RPMI7951 (cell line): ENCODE data around the gene THRSP. TPM values are rescaled to one million over a fixed set of nuclear protein-coding genes. Genes with fewer than 3 reads are reported as not detected.
"Not testable (repeated sequence)": the region's sequence is repeated elsewhere in the genome, so short reads cannot be mapped to it uniquely, and the experiment has no call there.

Experiments used
- DNase-seq: peaks from one replicate; pipeline ENCODE4 v3.0.0-alpha.2; 2012; ENCODE audit warnings: low read depth
- total RNA-seq: library from RNA; depleted of rRNA; stranded (reverse); fragments of >200 nt; shearing (Covaris generic); gene quantifications from 2 replicates; pipeline ENCODE4 v1.2.3, GENCODE V29; 2014

The THRSP gene
- total RNA-seq, 1 experiment from 2014 or later, result not detected

- DNase-seq, result no peak
Measured at GRCh38 chr11:78066471-78066870, 2.8 kb downstream of the THRSP start.

- DNase-seq, result no peak
Measured at GRCh38 chr11:78067704-78068103, 4.0 kb downstream of the THRSP start.

GRCh38 chr11:78069465-78069864, 5.8 kb downstream of the THRSP start:
- DNase-seq, result peak; percentile 13

DNA sequence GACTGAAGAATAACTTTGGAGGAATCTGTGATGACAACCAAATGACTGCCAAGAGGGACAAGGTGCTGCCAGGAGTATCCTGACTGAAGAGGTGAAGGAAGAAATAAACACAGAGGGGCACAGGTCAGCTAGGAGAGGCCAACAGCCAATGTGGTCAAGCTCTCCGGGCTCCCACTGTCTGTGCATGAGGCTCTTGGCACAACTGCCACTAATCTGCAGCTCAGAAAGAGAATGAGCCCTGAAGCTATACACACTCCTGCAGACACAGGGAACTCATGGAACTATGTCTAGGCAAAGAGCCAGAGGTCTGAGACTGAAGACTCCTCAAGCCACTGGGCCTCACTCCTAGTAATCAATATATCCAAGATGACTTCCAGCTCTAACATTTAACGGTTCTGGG, 7.0 kb downstream of the THRSP start:
- DNase-seq, result peak; percentile 62

DNA sequence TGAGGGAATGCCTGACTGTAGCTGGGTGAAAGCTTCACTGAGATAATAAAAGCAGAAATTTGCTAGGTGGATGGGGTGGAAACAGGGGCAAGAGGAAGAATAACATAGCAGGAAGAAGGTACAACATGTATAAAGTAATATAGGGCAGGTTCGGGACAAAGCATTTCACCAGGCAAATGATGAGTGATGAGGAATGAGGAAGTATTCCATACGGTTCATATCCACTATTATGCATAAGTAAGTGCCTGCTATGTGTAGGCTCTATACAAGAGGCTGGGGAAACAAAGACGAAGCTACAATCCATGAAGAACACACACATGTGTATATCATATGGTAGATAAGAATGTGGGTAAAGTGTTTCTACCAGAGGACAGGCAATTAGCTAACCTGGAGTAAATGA, 8.1 kb downstream of the THRSP start:
- no peak for DNase-seq

DNA sequence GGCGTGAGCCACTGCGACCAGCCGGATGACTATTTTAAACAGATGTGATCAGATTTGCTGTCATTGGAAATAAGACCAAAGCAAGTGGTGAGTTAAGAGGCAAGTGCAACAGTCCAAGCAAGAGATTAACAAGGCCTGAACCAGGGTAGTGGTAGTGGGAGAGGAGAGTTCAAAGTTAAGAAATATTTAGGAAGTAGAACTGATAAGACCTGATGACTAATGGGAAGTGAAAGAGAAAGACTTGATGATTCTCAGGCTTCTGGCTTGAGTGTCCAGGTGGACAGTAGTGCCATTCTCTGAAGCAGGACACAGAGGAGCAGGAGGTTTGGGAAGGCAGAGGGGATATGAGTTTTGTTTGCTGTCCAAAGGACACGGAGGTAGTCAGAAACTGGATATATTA, 8.8 kb downstream of the THRSP start:
- DNase-seq, result no peak

GRCh38 chr11:78074756-78075155, 11.1 kb downstream of the THRSP start:
- DNase-seq, result peak; percentile 59

DNA sequence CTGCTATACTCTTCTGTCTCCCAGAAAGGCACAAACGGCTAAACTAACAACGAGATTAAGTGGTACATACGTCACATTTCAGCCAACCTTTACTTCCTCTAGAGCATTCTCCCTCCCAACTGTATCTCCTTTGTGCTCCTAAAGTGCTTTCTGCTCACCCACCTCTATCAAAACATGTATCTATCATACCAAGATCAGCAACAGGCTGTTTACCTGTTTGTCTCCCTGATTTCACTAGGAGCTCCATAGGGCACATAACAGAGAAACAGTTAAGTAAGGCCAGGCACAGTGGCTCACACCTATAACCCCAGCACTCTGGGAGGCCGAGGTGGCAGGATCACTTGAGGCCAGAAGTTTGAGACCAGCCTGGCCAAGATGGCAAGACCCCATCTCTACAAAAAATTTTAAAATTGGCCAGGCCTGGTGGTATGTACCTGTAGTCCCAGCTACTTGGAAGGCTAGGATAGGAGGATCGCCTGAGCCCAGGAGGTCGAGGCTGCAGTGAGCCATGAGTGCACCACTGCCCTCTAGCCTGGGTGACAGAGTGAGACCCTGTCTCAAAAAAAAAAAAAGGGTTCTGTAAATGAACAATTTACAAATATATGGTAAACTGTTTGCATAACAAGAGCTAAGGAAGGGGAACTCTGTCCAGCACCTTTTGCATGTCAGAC, 13.2 kb downstream of the THRSP start:
- DNase-seq, result no peak

- not testable (repeated sequence) for DNase-seq
Measured at GRCh38 chr11:78077592-78077991, 13.9 kb downstream of the THRSP start.

DNA sequence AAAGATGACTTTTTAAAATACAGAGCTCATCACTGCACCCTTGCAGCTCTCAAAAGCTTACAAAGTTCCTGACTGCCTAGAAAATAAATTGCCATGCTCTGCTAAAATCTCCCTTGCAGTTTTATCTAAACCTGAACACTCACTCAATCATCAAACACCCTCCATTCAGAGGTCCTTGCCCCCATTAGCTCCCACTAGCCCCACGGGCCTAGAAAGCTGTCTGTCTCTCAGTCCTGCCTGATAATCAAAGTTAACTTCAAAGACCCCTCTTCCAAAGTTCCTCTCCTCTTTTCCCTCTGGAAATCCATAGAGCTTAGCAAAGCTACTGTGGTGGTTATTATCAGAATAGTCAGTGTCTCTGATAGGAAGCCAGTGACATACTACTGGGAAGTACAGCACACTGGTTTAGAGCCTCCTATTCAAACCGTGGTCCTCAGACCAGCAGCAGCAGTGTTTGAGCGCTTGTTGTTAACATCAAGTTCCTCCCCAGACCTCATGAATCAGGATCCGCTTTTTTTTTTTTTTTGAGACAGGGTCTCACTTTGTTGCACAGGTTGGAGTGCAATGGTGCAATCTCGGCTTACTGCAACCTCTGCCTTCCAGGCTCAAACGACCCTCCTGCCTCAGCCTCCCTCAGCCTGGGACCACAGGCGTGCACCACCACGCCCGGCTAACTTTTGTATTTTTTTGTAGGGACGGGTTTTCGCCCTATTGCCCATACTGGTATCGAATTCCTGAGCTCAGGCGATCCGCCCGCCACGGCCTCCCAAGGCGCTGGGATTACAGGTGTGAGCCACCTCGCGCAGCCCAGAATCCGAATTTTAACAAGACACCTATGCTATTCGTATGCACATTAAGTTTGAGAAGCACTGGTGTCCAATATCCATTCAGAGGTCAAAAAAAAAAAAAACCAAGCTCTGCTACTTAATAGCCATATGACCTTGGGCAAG, 14.8 kb downstream of the THRSP start:
- no peak for DNase-seq

DNA sequence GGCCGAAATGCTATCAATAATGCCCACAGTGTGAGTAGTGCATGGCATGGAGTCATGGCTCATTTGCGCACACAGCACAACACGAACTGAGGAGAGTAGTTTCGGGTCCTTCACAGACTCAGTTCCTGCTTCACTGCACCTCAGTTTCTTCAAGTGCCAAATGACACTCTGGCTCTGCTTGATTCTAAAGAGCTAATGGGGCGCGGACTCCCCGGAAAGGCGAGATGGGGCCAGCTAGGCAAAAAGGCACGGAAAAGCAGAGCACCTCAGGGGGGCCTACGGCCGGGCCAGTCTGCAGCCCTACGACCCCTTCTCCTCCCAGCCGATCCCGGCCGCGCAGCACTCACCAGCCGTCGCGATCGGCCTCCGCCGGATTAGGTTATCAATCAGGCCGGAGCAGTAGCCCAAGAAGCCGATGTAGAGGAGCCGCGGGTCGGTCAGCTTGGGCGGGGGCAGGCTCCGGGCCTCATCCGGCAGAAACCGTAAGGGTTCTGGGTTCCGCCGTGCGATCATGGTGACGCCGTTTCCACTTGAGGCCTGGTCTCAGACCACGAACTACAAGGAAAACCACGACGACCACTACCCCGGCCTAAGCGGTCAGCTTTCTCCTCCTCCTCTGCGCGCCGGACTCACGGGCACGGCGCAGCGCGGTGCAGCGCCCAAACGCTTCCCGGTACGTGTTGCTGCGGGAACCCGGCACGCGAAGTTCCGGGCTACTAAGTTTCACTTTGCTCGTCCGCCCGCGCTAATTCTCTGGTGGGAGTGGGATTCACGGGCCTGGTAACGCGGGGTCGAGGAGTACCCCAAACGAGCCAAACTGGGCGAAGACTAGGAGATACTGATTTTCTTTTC, 15.8 kb downstream of the THRSP start, which contains the start of gene NDUFC2:
NDUFC2 (minus strand) TSS at position 631 of the 852 bp plus-strand sequence; CDS start at position 513, 118 bp downstream.
- peak; percentile 83 for DNase-seq

DNA sequence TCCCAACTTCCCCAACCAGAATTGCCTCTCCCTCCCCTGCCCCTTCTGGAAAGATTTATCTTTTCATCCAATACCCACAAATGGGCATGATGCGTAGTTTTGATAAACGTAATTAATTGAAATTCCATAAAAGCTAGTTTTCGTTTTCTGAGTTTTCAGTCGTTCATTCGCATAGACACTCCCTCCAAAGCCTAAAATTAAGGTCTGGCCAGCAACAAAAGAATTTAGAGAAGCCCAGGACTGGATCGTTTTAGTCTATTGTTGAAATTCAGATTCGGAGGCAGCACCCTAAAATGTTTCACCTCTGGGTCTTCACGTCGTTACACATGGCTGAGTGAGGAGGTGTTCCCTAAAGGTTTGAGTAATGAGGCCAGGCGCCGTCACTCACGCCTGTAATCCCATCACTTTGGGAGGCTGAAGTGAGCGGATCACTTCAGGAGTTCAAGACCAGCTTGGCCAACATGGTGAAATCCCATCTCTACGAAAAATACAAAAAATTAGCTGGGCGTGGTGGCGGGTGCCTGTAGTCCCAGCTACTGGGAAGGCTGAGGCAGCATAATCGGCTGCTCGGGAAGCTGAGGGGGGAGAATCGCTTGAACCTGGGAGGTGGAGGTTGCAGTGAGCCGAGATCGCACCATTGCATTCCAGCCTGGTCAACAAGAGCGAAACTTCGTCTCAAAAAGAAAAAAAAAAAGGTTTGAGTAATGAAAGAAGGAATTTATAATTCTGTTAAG, 16.6 kb downstream of the THRSP start:
- peak; percentile 22 for DNase-seq

GRCh38 chr11:78080818-78081495, 17.3 kb downstream of the THRSP start:
- peak; percentile 92 for DNase-seq

GRCh38 chr11:78081583-78081982, 17.9 kb downstream of the THRSP start:
- no peak for DNase-seq

DNA sequence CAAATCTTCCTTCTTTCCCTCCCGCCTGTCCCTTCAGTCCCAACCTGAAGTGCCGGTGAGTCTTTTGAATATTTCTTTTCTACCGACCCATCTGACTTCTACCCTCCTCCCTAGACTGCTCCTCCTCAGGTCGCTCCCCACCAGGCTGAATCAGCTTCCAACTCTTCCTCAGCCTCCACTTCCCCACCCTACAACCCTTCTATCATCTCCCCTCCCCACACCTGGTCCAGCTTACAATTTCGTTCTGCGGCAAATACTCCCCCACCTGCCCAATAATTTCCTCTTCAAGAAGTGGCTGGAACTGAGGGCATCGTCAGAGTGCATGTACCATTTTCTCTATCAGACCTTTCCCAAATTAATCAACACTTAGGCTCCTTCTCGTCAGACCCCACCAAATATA, 18.5 kb downstream of the THRSP start:
- no peak for DNase-seq

DNA sequence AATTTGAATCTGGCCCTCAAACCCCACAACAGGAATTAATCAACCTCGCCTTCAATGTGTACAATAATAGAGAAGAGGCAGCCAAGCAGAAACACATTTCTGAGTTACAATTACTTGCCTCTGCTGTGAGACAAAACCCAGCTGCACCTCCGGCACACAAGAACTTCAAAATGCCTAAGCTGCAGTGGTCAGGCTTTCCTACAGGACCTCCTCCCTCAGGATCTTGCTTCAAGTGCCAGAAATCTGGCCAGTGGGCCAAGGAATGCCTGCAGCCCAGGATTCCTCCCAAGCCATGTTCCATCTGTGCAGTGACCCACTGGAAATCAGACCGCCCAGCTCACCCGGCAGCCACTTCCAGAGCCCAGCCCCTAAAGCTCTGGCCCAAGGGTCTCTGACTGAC, 19.4 kb downstream of the THRSP start:
- peak; percentile 58 for DNase-seq

DNA sequence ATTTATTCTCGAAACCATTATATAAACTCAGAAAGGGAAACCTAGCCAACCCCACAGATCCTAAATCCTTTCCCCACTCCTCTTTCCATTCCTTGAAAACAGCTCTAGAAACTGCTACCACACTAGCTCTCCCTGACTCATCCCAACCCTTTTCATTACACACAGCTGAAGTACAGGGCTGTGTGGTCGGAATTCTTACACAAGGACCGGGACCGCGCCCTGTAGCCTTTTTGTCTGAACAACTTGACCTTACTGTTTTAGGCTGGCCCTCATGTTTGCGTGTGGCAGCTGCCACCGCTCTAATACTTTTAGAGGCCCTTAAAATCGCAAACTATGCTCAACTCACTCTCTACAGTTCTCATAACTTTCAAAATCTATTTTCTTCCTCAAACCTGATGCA, 20.8 kb downstream of the THRSP start:
- peak; percentile 81 for DNase-seq

GRCh38 chr11:78085972-78086371, 22.3 kb downstream of the THRSP start:
- no peak for DNase-seq

DNA sequence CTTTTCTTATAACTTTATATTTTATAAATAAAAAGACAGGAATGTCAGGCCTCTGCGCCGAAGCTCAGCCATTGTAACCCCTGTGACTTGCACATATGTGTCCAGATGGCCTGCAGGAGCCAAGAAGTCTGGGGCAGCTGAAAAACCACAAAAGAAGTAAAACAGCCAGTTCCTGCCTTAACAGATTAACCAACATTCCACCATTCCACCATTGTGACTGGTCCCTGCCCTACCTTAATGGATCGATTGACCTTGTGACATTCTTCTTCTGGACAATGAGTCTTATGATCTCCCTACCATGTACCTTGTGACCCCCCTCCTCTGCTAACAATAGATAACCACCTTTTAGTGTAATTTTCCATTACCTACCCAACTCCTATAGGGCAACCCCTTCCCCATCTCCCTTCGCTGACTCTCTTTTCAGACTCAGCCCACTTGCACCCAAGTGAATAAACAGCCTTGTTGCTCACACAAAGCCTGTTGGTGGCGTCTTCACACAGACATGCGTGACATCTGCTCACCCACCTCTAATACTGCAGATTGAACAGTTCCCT, 22.9 kb downstream of the THRSP start:
- DNase-seq, result peak; percentile 44

DNA sequence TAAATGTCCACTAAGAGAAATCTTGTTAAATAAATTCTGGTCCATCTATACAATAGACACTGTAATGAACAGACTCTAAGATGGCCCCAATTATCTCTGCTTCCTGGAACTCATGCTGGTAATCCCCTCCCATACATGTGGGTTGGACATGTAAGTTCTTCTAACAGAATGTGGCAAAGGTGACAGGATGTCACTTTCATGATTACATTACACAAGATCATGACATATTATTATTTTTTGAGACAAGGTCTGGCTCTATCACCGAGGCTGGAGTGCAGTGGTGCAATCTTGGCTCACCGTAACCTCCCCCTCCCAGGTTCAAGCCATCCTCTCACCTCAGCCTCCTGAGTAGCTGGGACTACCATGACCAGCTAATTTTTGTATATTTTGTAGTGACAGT, 30.6 kb downstream of the THRSP start:
- DNase-seq, result no peak
